Measurements from ENCODE around the gene CRAMP1.
"Not testable (repeated sequence)": the region's sequence is repeated elsewhere in the genome, so short reads cannot be mapped to it uniquely, and the experiment has no call there.

Gene CRAMP1

DNA sequence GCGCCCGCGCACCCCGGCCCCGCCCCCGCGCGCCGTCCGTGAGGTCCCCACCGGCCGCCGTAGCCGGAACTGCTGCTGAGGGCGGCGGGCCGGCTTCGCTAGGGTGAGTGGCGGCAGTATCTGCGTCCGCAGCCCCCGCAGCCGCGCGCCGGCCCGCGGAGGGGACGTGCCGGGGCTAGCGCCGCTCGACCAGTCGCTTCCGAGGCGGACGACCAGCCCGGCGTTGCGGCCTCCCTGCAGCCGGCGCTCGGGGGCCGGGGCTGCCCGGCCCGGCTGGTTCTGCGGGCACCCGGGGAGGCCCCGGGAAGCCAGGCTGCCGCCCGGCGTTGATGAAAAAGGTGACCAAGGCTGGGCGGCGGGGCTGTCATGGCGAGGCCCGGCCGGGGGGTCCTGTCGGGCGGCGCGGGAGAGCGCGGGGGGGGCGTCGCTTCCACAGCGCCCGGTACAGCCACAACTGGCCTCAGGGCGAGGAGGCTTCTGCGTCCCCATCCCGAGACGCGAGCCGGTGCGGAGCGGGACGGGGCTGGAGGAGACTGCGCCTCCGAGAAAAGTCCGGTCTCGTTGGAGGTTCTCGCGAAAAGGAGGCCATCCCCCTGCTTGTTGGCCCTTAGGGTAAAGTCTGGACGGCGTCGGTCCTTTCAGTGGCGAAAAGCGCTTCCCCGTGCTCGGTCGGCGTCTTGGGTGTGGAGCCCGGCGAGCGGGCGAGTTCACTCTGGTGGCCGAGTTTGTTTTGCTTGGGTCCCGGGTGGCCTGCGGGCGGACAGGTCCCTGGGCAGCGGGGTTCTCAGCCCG, at the start of gene CRAMP1:
Gene CRAMP1 (plus strand): TSS at position 41 of the 792 bp plus-strand sequence. CDS start 2,280 bp downstream, outside the sequence.
- DNase-seq, result no peak

GRCh38 chr16:1563786-1564185, 48.4 kb upstream of the CRAMP1 start:
- DNase-seq, result no peak

- DNase-seq, result no peak
Measured at GRCh38 chr16:1564325-1564724, 47.8 kb upstream of the CRAMP1 start.

GRCh38 chr16:1565083-1565805, 46.9 kb upstream of the CRAMP1 start:
- DNase-seq, result no peak

- DNase-seq, result no peak
Measured at GRCh38 chr16:1567988-1568387, 44.2 kb upstream of the CRAMP1 start.

GRCh38 chr16:1571012-1571671, 41.0 kb upstream of the CRAMP1 start:
- DNase-seq, result no peak

GRCh38 chr16:1572673-1573072, 39.5 kb upstream of the CRAMP1 start:
- no peak for DNase-seq

- no peak for DNase-seq
Measured at GRCh38 chr16:1573301-1573700, 38.9 kb upstream of the CRAMP1 start.

DNA sequence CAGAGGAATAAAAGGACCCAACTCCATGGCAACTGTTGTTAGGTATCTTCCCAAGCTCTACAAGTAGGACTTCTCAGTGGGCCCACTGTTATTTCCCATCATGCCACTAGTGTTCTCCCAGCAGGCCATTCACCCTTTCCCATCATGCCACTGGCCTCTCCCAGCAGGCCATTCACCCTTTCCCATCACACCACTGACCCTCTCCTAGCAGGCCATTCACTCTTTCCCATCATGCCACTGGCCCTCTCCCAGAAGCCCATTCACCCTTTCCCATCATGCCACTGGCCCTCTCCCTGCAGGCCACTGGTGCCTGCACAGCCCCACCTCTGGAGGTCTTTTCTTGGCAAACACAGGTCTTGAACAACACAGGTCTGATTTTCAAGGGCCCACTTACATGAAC, 36.6 kb upstream of the CRAMP1 start:
- no peak for DNase-seq

- no peak for DNase-seq
Measured at GRCh38 chr16:1579214-1579613, 32.9 kb upstream of the CRAMP1 start.

GRCh38 chr16:1580256-1580655, 31.9 kb upstream of the CRAMP1 start:
- DNase-seq, result no peak

- DNase-seq, result no peak
Measured at GRCh38 chr16:1580956-1581355, 31.2 kb upstream of the CRAMP1 start.

DNA sequence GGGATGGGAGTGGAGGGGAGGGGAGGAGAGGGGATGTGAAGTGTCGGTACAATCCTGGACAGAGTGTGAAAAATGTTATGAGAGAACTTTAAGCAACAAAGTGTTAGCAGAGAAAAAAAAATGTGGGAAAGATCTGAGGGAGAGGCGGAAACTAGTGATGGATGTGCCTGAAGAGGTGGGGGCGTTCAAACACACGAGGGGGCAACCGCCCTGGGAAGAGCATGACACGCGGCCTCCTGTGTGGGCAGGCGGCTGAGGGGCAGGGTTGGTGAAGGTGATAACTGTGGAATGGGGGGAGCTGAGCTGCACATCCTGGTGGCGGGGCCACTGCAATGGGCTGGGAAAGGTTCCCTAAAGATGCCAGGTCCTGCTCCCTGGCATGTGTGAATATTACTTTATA, 30.4 kb upstream of the CRAMP1 start:
- no peak for DNase-seq

DNA sequence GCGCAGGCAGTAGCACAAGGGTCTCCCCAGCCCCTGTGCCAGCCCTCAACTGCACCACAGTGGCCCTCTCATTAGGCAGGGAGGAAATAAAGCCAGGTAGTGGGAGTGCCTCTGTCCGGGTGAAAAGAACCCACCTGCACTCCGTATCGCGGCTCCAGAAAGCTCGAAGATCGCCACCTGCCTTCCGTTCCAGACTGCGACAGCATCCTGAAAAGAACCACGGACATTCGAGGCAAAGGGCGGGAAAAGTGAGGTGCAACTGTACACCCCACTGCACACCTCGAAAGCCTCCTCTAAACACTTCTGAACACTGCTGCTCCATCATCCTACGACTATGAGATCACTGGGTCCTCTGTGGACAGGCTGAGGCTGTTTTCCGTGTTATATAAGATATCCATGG, 29.0 kb upstream of the CRAMP1 start:
- DNase-seq, result no peak

DNA sequence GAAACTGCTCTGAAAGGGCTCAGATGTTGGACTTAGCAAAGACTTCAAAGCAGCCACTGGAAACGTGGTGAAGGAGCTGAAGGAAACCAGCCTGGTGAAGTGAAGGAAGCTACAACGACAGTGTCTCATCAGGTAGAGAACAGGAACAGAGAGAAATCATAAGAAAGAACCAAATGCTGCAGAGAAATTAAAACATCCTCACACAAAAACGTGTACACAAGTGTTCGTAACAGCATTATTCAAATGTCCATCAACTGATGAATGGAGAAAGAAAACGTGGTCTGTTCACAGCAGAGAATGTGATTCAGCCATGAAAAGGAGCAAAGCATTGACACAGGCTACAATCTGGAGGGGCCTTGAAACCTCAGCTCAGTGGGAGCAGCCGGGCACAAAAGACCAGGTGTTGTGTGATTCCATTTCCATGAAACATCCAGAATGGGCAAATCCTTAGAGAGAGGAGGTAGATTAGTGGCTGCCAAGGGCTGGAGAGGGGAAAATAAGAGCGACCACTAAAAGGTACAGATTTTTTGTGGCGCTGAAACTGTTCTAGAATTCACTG, 27.2 kb upstream of the CRAMP1 start:
- no peak for DNase-seq

DNA sequence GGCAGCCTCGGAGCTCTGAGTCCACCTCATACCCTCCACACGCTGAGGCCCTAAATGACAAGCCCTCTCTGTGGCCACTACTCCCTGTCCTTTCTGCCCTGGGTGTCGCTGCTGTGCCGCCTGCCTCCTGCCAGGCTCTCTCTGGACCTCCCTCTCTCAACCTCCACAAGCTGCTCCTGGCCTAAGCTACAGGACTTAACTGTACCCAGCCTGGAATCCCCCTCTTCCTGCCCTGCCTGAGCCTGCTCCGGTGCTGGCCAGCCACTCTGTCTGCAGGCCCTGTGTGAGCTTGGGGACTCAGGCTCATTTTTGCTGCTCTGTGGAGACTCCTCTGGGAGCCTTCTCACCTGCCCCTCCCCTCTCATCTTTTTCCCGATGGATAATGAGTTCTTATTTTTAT, 21.8 kb upstream of the CRAMP1 start:
- DNase-seq, result no peak

DNA sequence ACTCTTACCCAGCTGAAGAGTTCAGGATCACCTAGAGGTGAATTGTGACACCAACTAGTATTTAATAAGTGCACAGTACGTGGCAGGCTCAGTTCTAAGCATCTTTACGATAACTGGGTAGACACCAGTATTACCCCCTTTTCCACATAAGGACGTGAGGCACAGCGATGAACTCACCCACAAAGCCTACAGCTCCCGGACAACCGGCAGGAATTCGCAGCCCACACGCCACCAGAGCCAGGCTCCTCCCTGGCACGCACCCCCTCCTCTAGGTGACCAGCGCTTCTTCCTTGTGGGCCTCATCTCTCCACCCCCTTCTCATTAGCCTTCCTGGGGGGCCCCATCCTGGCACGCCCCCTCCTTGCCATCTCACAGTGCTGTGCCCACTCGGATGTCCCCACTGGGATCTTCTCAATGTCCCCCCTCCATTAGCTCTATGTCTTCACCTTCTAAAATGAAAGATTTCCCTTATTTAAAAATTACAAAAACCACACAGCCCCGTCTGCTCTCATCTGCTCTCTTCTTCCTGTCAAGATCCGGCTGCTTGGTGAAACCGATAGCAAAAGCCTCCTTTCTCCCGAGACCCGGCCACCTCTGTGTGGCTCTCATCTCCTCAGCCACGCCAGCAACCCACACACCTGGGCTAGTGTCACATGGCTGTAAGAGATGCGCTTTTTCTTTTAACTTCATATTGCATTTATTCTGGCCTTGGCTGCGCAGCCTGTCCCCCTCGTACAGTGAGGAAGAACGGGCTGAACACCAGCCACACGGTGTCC, 21.0 kb upstream of the CRAMP1 start:
- no peak for DNase-seq

DNA sequence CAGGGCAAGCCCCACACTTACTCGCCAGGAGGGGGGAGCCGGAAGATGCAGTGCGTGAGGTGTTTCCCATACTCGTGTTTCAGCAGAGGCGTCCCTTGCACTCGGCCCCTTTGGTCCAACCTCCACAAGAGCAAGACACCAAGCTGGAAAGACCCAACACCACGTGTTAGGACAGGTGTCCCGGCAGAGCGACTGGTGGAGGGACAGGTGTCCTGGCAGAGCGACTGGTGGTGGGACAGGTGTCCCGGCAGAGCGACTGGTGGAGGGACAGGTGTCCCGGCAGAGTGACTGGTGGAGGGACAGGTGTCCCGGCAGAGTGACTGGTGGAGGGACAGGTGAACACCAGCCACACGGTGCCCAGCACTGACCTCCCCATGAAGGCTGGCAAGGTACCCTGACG, 19.7 kb upstream of the CRAMP1 start:
- DNase-seq, result no peak

DNA sequence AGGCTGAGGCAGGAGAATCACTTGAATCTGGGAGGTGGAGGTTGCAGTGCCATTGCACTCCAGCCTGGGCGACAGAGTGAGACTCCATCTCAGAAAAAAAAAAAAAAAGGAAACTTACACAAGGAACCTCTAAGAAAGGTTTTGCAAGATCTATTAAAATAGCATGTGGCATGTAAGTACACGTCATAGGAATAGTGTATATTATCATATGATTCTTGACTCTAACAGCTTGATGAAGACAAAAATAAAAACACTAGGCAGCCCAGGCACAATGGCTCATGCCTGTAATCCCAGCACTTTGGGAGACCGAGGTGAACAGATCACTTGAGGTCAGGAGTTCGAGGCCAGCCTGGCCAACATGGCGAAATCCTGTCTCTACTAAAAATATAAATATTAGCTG, 16.6 kb upstream of the CRAMP1 start:
- not testable (repeated sequence) for DNase-seq

DNA sequence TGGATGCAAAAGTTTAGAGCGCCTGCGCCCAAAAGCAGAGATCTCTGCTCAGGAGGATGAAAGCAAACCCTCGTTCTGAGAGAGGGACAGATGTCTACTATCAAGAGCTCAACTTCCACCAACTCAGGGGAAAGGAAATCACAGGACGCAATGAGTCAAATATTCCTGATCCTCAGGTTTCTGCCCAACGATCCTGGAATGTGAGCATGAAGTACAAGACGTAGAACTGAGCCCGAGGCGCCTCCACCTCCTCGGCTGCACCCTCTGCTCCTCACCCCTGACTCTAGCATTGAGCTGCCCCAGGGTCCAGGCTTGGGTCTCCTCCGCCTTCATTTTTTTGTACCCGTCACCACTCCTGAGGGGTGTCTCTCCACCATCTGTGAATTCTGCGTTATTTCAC, 15.6 kb upstream of the CRAMP1 start:
- no peak for DNase-seq

DNA sequence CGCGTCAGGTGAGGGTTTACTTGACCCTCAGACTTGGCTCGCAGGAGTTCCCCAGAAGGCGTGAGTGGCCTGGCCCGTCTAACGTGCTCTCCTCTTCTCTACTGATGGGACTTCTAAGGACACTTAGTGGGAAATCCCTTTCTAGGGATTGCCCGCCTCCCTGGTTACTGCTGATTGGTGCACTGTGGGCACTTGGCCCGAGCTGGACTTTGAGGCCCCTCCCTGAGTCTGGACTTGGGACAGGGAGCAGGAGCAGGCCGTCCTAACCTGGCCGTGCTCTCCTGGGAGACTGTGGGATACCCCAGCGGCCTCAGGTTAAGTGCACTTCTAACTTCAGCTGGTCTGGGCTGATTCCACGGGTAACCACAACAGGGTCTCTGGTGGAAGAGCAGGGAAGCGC, 15.0 kb upstream of the CRAMP1 start:
- no peak for DNase-seq

- no peak for DNase-seq
Measured at GRCh38 chr16:1601031-1601430, 11.1 kb upstream of the CRAMP1 start.

- DNase-seq, result no peak
Measured at GRCh38 chr16:1601489-1601888, 10.7 kb upstream of the CRAMP1 start.
